H9 (cell line): ENCODE measurements around the gene KIF5C. TPM values are rescaled to one million over a fixed set of nuclear protein-coding genes. Genes with fewer than 3 reads are reported as not detected.

ENCODE experiments used
- DNase-seq: peaks from one replicate; pipeline ENCODE4 v3.0.0-alpha.2; 2017
- H2AFZ ChIP-seq: one replicate; pipeline ENCODE4 v1.6.1; 2013; ENCODE audit warnings: mild to moderate bottlenecking, low read length, control low read depth, moderate library complexity
- H2AK5ac ChIP-seq: 2 replicates; pipeline ENCODE4 v1.6.1; 2013; ENCODE audit warnings: low read length, control low read depth, mixed read lengths; ENCODE audit not compliant: insufficient read length
- H2BK120ac ChIP-seq: one replicate; pipeline ENCODE4 v1.6.1; 2013; ENCODE audit warnings: low read depth, mild to moderate bottlenecking, low read length, control low read depth, inconsistent platforms; ENCODE audit not compliant: poor library complexity, severe bottlenecking
- H2BK12ac ChIP-seq: 2 replicates; pipeline ENCODE4 v1.6.1; 2013; ENCODE audit warnings: low read length, control low read depth, mixed read lengths, low read depth; ENCODE audit not compliant: insufficient read length
- H2BK15ac ChIP-seq: 2 replicates; pipeline ENCODE4 v1.6.1; 2013; ENCODE audit warnings: low read depth, low read length, control low read depth
- H2BK20ac ChIP-seq: one replicate; pipeline ENCODE4 v1.6.1; 2013; ENCODE audit warnings: low read depth, mild to moderate bottlenecking, low read length, control low read depth, inconsistent platforms; ENCODE audit not compliant: poor library complexity, severe bottlenecking
- H2BK5ac ChIP-seq: 2 replicates; pipeline ENCODE4 v1.6.1; 2013; ENCODE audit warnings: low read length, control low read depth, mixed read lengths; ENCODE audit not compliant: insufficient read length
- H3K14ac ChIP-seq: 2 replicates; pipeline ENCODE4 v1.6.1; 2013; ENCODE audit warnings: low read length, control low read depth; ENCODE audit not compliant: insufficient read depth
- H3K18ac ChIP-seq: 2 replicates; pipeline ENCODE4 v1.6.1; 2013; ENCODE audit warnings: low read depth, mild to moderate bottlenecking, mixed read lengths, low read length, control low read depth; ENCODE audit not compliant: insufficient read length
- H3K23ac ChIP-seq: 2 replicates; pipeline ENCODE4 v1.6.1; 2013; ENCODE audit warnings: low read length, control low read depth, mixed read lengths, low read depth; ENCODE audit not compliant: insufficient read length
- H3K23me2 ChIP-seq: 2 replicates; pipeline ENCODE4 v1.6.1; 2013; ENCODE audit warnings: low read depth, mild to moderate bottlenecking, mixed read lengths, low read length, control low read depth; ENCODE audit not compliant: insufficient read length, poor library complexity, severe bottlenecking
- H3K27ac ChIP-seq: 2 replicates; pipeline ENCODE4 v1.5.1; 2013; ENCODE audit warnings: low read length, control low read depth, mixed read lengths, low read depth; ENCODE audit not compliant: insufficient read length
- H3K27me3 ChIP-seq: 2 replicates; pipeline ENCODE4 v1.6.1; 2013; ENCODE audit warnings: low read length, control low read depth, inconsistent platforms; ENCODE audit not compliant: insufficient read depth
- H3K4ac ChIP-seq: 2 replicates; pipeline ENCODE4 v1.6.1; 2013; ENCODE audit warnings: low read depth, mild to moderate bottlenecking, control low read depth, inconsistent platforms, low read length, moderate library complexity
- H3K4me1 ChIP-seq: 2 replicates; pipeline ENCODE4 v1.6.1; 2013; ENCODE audit warnings: low read length, control low read depth, inconsistent platforms; ENCODE audit not compliant: insufficient read depth
- H3K4me2 ChIP-seq: 2 replicates; pipeline ENCODE4 v1.6.1; 2013; ENCODE audit warnings: low read length, control low read depth, mixed read lengths; ENCODE audit not compliant: insufficient read length, insufficient read depth
- H3K56ac ChIP-seq: 2 replicates; pipeline ENCODE4 v1.6.1; 2013; ENCODE audit warnings: low read depth, mild to moderate bottlenecking, mixed read lengths, low read length, control low read depth; ENCODE audit not compliant: insufficient read length
- H3K79me1 ChIP-seq: 2 replicates; pipeline ENCODE4 v1.6.1; 2013; ENCODE audit warnings: low read depth, mild to moderate bottlenecking, moderate library complexity, low read length, control low read depth, inconsistent platforms; ENCODE audit not compliant: insufficient read depth, poor library complexity, severe bottlenecking
- H3K79me2 ChIP-seq: 2 replicates; pipeline ENCODE4 v1.6.1; 2013; ENCODE audit warnings: low read length, control low read depth, inconsistent platforms; ENCODE audit not compliant: insufficient read depth
- H3K9ac ChIP-seq: 2 replicates; pipeline ENCODE4 v1.6.1; 2013; ENCODE audit warnings: low read length, control low read depth, mixed read lengths; ENCODE audit not compliant: insufficient read length; ENCODE audit errors: extremely low read depth
- H3K9me3 ChIP-seq: one replicate; pipeline ENCODE4 v1.6.1; 2013; ENCODE audit warnings: low read depth, low read length, inconsistent platforms; ENCODE audit not compliant: control insufficient read depth
- H3T11ph ChIP-seq: one replicate; pipeline ENCODE4 v1.6.1; 2013; ENCODE audit warnings: mild to moderate bottlenecking, low read length, control low read depth, inconsistent platforms
- H4K20me1 ChIP-seq: one replicate; pipeline ENCODE4 v1.6.1; 2013; ENCODE audit not compliant: control insufficient read depth, insufficient read length, insufficient read depth
- H4K5ac ChIP-seq: 2 replicates; pipeline ENCODE4 v1.6.1; 2013; ENCODE audit warnings: low read depth, mild to moderate bottlenecking, mixed read lengths, low read length, control low read depth; ENCODE audit not compliant: insufficient read length
- H4K8ac ChIP-seq: replicated peaks from 2 replicates; pipeline ENCODE4 v1.6.1; 2013; ENCODE audit warnings: low read length, control low read depth, mixed read lengths, low read depth; ENCODE audit not compliant: insufficient read length
- H4K91ac ChIP-seq: 2 replicates; pipeline ENCODE4 v1.6.1; 2013; ENCODE audit warnings: low read depth, mild to moderate bottlenecking, moderate library complexity, mixed read lengths, low read length, control low read depth; ENCODE audit not compliant: insufficient read length
- H3K27ac Mint-ChIP-seq, 3 experiments: 2 replicates in 2 of 3; 3 replicates in 1 of 3; pipeline ENCODE4 v1.8.0; 2020 to 2021; ENCODE audit warnings: mixed read lengths in 3 of 3, mild to moderate bottlenecking in 1 of 3, moderate library complexity in 1 of 3
- H3K27me3 Mint-ChIP-seq: 2 replicates; pipeline ENCODE4 v1.8.0; 2021; ENCODE audit warnings: low read depth, mild to moderate bottlenecking, moderate library complexity, mixed read lengths
- H3K36me3 Mint-ChIP-seq, 3 experiments: 2 replicates in 2 of 3; 3 replicates in 1 of 3; pipeline ENCODE4 v1.8.0; 2020 to 2021; ENCODE audit warnings: low read depth in 3 of 3, mixed read lengths in 3 of 3; ENCODE audit not compliant: insufficient read depth in 1 of 3
- H3K4me1 Mint-ChIP-seq, 2 experiments: 2 replicates each; pipeline ENCODE4 v1.8.0; 2020; ENCODE audit warnings: mixed read lengths in 2 of 2
- H3K4me3 Mint-ChIP-seq, 2 experiments: 2 replicates in 1 of 2; 3 replicates in 1 of 2; pipeline ENCODE4 v1.8.0; 2020 to 2021; ENCODE audit warnings: mild to moderate bottlenecking in 2 of 2, mixed read lengths in 2 of 2, moderate library complexity in 1 of 2
- H3K9me3 Mint-ChIP-seq, 2 experiments: 2 replicates in 1 of 2; 3 replicates in 1 of 2; pipeline ENCODE4 v1.8.0; 2020; ENCODE audit warnings: mild to moderate bottlenecking in 2 of 2, mixed read lengths in 2 of 2, moderate library complexity in 1 of 2
- WGBS: extraction: QIAGEN DNeasy Blood & Tissue Kit; methylation state at CpG from one replicate; pipeline ENCODE4 v1.1.7; 2013; ENCODE audit warnings: missing lambda C conversion rate, low lambda C conversion rate, mixed read lengths; ENCODE audit not compliant: insufficient read length; ENCODE audit errors: extremely low coverage; 5-methylcytosine and 5-hydroxymethylcytosine counted together
- total RNA-seq: library from RNA; stranded (reverse); gene quantifications from 2 replicates; pipeline ENCODE4 v1.2.1, GENCODE V29; 2021
- TF ChIP-seq, protein P1 (sequence below): fragments of 200-600 bp; sonication (generic); conservative IDR thresholded peaks from 3 replicates; pipeline ENCODE4 v1.8.0; 2021; ENCODE audit warnings: antibody characterized with exemption, mild to moderate bottlenecking

KIF5C gene
- total RNA-seq, 1 experiment from 2014 or later = 52.9 TPM

DNA sequence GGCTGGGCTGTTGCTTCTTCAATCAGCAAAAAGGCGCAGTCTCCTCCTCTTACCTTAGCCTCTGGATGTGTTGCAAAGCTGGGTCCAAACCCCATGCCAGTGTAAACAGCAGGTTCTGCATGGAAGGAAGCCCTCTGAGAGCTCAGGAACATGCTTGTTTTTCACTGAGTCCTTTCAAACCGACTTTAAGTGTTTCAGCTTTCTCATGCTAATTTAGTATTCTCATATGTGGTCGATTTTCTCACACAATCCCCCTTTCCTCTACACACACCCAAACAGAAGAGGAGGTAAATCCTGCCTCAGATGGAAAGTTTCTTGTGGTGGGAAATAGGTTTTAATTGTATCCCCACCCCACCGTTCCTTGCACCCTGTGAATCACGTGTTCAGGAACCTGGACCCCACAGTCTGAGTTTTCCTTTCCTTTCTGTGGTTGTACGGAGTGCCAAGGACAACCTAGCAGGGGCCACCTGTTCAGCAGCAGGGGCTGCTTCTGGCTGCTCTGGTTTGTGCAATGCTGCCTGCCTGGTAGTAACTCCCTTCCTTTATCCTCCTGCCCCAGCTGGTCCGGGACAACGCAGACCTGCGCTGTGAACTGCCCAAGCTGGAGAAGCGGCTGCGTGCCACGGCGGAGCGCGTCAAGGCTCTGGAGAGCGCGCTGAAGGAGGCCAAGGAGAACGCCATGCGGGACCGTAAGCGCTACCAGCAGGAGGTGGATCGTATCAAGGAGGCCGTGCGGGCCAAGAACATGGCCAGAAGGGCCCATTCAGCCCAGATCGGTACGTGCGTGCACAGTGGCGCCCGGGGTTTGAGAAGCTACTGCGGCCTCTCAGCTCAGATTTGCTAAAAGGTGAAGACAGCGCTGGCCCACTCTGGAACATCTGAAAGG, 134.8 kb downstream of the KIF5C start:
- H3K27ac ChIP-seq = no peak overlapping the region
- Mint-ChIP-seq H3K27ac (peak overlapping the region; percentile 42 to 92 (median 69); a peak in 6 of 7 replicates), H3K36me3 (peaks cover 42 to 75% (median 70%) of the 10 kb centered on the region in 3 experiments), H3K4me3 (no peak overlapping the region), H3K4me1 (peaks cover 20% of the 10 kb centered on the region in 2 experiments), H3K27me3 (no peaks in the 10 kb centered on the region; the same call in 1 of the 2 replicates), H3K9me3 (no peaks in the 10 kb centered on the region)
- TF ChIP-seq, protein P1, sequence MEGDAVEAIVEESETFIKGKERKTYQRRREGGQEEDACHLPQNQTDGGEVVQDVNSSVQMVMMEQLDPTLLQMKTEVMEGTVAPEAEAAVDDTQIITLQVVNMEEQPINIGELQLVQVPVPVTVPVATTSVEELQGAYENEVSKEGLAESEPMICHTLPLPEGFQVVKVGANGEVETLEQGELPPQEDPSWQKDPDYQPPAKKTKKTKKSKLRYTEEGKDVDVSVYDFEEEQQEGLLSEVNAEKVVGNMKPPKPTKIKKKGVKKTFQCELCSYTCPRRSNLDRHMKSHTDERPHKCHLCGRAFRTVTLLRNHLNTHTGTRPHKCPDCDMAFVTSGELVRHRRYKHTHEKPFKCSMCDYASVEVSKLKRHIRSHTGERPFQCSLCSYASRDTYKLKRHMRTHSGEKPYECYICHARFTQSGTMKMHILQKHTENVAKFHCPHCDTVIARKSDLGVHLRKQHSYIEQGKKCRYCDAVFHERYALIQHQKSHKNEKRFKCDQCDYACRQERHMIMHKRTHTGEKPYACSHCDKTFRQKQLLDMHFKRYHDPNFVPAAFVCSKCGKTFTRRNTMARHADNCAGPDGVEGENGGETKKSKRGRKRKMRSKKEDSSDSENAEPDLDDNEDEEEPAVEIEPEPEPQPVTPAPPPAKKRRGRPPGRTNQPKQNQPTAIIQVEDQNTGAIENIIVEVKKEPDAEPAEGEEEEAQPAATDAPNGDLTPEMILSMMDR = no peak
- no peak overlapping the region for H3K56ac ChIP-seq
- H4K8ac ChIP-seq = no peak overlapping the region
- H3K9me3 ChIP-seq = no peaks in the 10 kb centered on the region
- H2BK12ac ChIP-seq = no peak overlapping the region
- no peak overlapping the region for H3K18ac ChIP-seq
- H3K79me2 ChIP-seq = no peaks in the 10 kb centered on the region
- no peak overlapping the region for H2BK5ac ChIP-seq
- no peak for DNase-seq
- no peak overlapping the region for H2AFZ ChIP-seq
- H4K20me1 ChIP-seq = no peaks in the 10 kb centered on the region
- no peaks in the 10 kb centered on the region for H3K23me2 ChIP-seq
- H3K4ac ChIP-seq = no peak overlapping the region
- H3K9ac ChIP-seq = no peak overlapping the region
- H2BK120ac ChIP-seq = no peak overlapping the region
- no peak overlapping the region for H2AK5ac ChIP-seq
- no CpG with 5 or more reads among the region's 31 CpGs for WGBS
- no peaks in the 10 kb centered on the region for H3K79me1 ChIP-seq
- H3K27me3 ChIP-seq = no peaks in the 10 kb centered on the region
- no peak overlapping the region for H2BK20ac ChIP-seq
- no peak overlapping the region for H3K4me2 ChIP-seq
- H3K14ac ChIP-seq = no peak overlapping the region
- H3T11ph ChIP-seq = no peak overlapping the region
- H4K91ac ChIP-seq = no peak overlapping the region
- no peaks in the 10 kb centered on the region; the same call in 1 of the 2 replicates for H3K4me1 ChIP-seq
- H2BK15ac ChIP-seq = no peak overlapping the region
- H3K23ac ChIP-seq = no peak overlapping the region
- no peak overlapping the region for H4K5ac ChIP-seq
